Heart left ventricle (tissue), 16 donors: Measurements from ENCODE around the gene CHST9. TPM values are rescaled to one million over a fixed set of nuclear protein-coding genes. Genes with fewer than 3 reads are reported as not detected.

Experiments
- ATAC-seq, 4 donors: fragments of 200-7000 bp; cut with Tn5 transposase; one replicate each; pipeline ENCODE4 v1.9.1; 2020 to 2022; ENCODE audit warnings: moderate library complexity in 4 of 4, mild to moderate bottlenecking in 3 of 4, moderate number of reproducible peaks in 1 of 4
- DNase-seq, 5 donors: peaks; one replicate each; pipeline ENCODE4 v3.0.0-alpha.2; 2020
- H3K27ac ChIP-seq, 12 donors: fragments of 200-600 bp; sonication (generic) in 4 of 12; one replicate each; pipeline versions ENCODE4 v1.5.0 to v1.8.0; 2016 to 2022; ENCODE audit warnings: mild to moderate bottlenecking in 2 of 12
- H3K27me3 ChIP-seq, 9 donors: fragments of 200-600 bp; sonication (generic) in 2 of 9; one replicate each; pipeline versions ENCODE4 v1.5.1 to v1.8.0; 2016 to 2022; ENCODE audit warnings: mild to moderate bottlenecking in 3 of 9
- H3K36me3 ChIP-seq, 9 donors: fragments of 200-600 bp; sonication (generic) in 2 of 9; one replicate each; pipeline versions ENCODE4 v1.5.0 to v1.8.0; 2018 to 2022; ENCODE audit warnings: mild to moderate bottlenecking in 2 of 9
- H3K4me1 ChIP-seq, 12 donors: fragments of 200-600 bp; sonication (generic) in 4 of 12; one replicate each; pipeline versions ENCODE4 v1.5.0 to v1.8.0; 2016 to 2022; ENCODE audit warnings: mild to moderate bottlenecking in 3 of 12
- H3K4me3 ChIP-seq, 12 donors: fragments of 200-600 bp; sonication (generic) in 4 of 12; one replicate each; pipeline versions ENCODE4 v1.5.0 to v1.8.0; 2017 to 2022; ENCODE audit warnings: mild to moderate bottlenecking in 9 of 12, moderate library complexity in 4 of 12
- H3K9me3 ChIP-seq, 12 donors: fragments of 200-600 bp; sonication (generic) in 4 of 12; one replicate each; pipeline versions ENCODE4 v1.5.0 to v1.8.0; 2016 to 2022; ENCODE audit warnings: mild to moderate bottlenecking in 1 of 12
- CTCF ChIP-seq, 12 donors: fragments of 200-600 bp; sonication (generic) in 4 of 12; IDR thresholded peaks; one replicate each; pipeline versions ENCODE4 v1.5.0 to v1.8.0; 2018 to 2022; ENCODE audit warnings: antibody characterized with exemption in 12 of 12, mild to moderate bottlenecking in 5 of 12
- POLR2A ChIP-seq, 2 donors: fragments of 450-650 bp; IDR thresholded peaks; one replicate each; pipeline ENCODE4 v1.6.1; 2017; ENCODE audit warnings: antibody characterized with exemption in 2 of 2, mild to moderate bottlenecking in 2 of 2, moderate library complexity in 2 of 2
- WGBS, 4 donors: extraction: QIAGEN DNeasy Blood & Tissue Kit in 2 of 4; methylation state at CpG; one replicate each; pipeline versions ENCODE4 v1.1.5 to v1.1.7; 2013 to 2018; 5-methylcytosine and 5-hydroxymethylcytosine counted together
- intact Hi-C, 10 donors: fragments of 100-400 bp; cut with DNase I; formaldehyde crosslinking; loops; one replicate each; pipeline versions ENCODE4 v1.11.1 to v1.14.2; 2022
- polyA plus RNA-seq, 2 donors: library from polyadenylated mRNA; stranded (reverse); fragments of 200-250 nt; gene quantifications; one replicate each; pipeline ENCODE4 v1.2.3, GENCODE V29; 2013
- total RNA-seq, 9 donors: library from RNA; depleted of rRNA in 2 of 9; stranded (reverse); fragments of >200 nt in 2 of 9; fragmentation: NEBNext Ultra II Directional in 3 of 9; extraction: Animal tissue kit (Norgen Biotek cat#: 25700) in 3 of 9; gene quantifications; one replicate each; pipeline versions ENCODE4 v1.1.0 to v1.2.4, GENCODE V29; 2016 to 2023
- donor health status: ischemic (EF 13 %, LVEDD 7.1; RV severe dilation, severe dysfunction).
- donor health status: healthy with polysubstance abuse.
- donor health status: DM: no; HTN: yes; CAD: no.
- donor health status: DM: no; HTN: no; CAD: no.
- donor health status: ischemic (EF 25% LVEDD 6.9; RV normal size, moderate dysfunction).
- donor health status: ischemic (EF 25% LVEDD 5.7; RV mildly dilated, moderate dysfunction).
- donor health status: healthy.
- donor health status: DM: yes; HTN: yes; CAD: no.
- donor health status: ischemic (EF 35%, LVEDD 5.7; RV mildly dilated, moderate dysfunction).
- donor health status: nonischemic (EF 11% LVEDD 7.7; RV severe dilation, severe dysfunction).
- donor health status: DM: yes; HTN: yes; CAD: no.
- donor health status: PGD.
- donor health status: ischemic (EF 29% LVEDD 5.4; RV normal size, mild dysfunction).
- donor health status: nonischemic (EF 23%, LVEDD 6.1; RV moderate dilation, normal function).

CHST9 gene
- total and polyA plus RNA-seq, 11 donors: 0.03 to 20.2 (median 4.1) TPM

GRCh38 chr18:26863122-26863879 is 321.8 kb downstream of the CHST9 start:
- H3K9me3 ChIP-seq: no peaks in the 10 kb centered on the region
- ATAC-seq: peak; percentile 93 to 97 (median 96)
- H3K36me3 ChIP-seq: no peaks in the 10 kb centered on the region
- DNase-seq: peak; percentile 50 to 88 (median 87)
- intact Hi-C loops: no loop called here
- WGBS, 4 donors: 5 to 16% (median 9%) methylated on average over 17 to 40 of the region's 40 CpGs
- H3K27ac ChIP-seq: peak overlapping the region in 6 of 12 donors; percentile 59 to 80 (median 70)
- H3K4me3 ChIP-seq: peak overlapping the region; percentile 16 to 58 (median 48)
- H3K27me3 ChIP-seq: peaks cover 0 to 27% (median 0%) of the 10 kb centered on the region in 9 donors
- no peak for TF ChIP-seq CTCF (IDR thresholded peaks at IDR 0.05)
- no peak for TF ChIP-seq POLR2A (IDR thresholded peaks at IDR 0.05)
- H3K4me1 ChIP-seq: peaks cover 0 to 12% (median 4%) of the 10 kb centered on the region in 12 donors

- intact Hi-C loops: no loop called here
- ATAC-seq (no peak), DNase-seq (no peak)
- Histone ChIP-seq H3K36me3 (no peaks in the 10 kb centered on the region), H3K4me3 (no peak overlapping the region), H3K27ac (no peak overlapping the region), H3K27me3 (peaks cover 0 to 27% (median 0%) of the 10 kb centered on the region in 9 donors), H3K4me1 (peaks cover 0 to 12% (median 4%) of the 10 kb centered on the region in 12 donors), H3K9me3 (no peaks in the 10 kb centered on the region)
- WGBS, 4 donors: 94 to 98% (median 94%) methylated on average over 5 of the region's 5 CpGs
- TF ChIP-seq CTCF (IDR thresholded peaks at IDR 0.05) (no peak), POLR2A (IDR thresholded peaks at IDR 0.05) (no peak)
Observed at GRCh38 chr18:26862084-26862483, 323.0 kb downstream of the CHST9 start.
